Bronchial epithelial cell (primary cell): ENCODE measurements around the gene FADD. TPM values are rescaled to one million over a fixed set of nuclear protein-coding genes. Genes with fewer than 3 reads are reported as not detected.

Experiments used
- DNase-seq: peaks from one replicate; pipeline ENCODE4 v3.0.0-alpha.2; 2010; ENCODE audit warnings: low read depth
- FAIRE-seq: peaks from 2 replicates; lab custom pipeline; 2011; peaks lifted over from hg19 to GRCh38; lab: Jason Lieb, UNC
- H3K27me3 ChIP-seq: 2 replicates; pipeline ENCODE4 v1.5.1; 2011; ENCODE audit warnings: low read length; ENCODE audit not compliant: control insufficient read depth, insufficient read depth
- H3K36me3 ChIP-seq: 2 replicates; pipeline ENCODE4 v1.5.1; 2011; ENCODE audit warnings: low read length; ENCODE audit not compliant: control insufficient read depth, insufficient read depth
- H3K4me3 ChIP-seq: 2 replicates; pipeline ENCODE4 v1.5.1; 2011; ENCODE audit warnings: mild to moderate bottlenecking, low read depth, low read length, control low read depth
- total RNA-seq: library from RNA; depleted of rRNA; stranded (reverse); fragments of >200 nt; gene quantifications from 2 replicates; pipeline ENCODE4 v1.2.1, GENCODE V29; 2014
- TF ChIP-seq, protein P1 (sequence below): IDR thresholded peaks from 2 replicates; pipeline ENCODE4 v1.5.1; 2011; ENCODE audit warnings: mild to moderate bottlenecking, moderate library complexity, low read length, control low read depth, inconsistent platforms; ENCODE audit not compliant: insufficient read depth, severe bottlenecking

Gene FADD, protein sequence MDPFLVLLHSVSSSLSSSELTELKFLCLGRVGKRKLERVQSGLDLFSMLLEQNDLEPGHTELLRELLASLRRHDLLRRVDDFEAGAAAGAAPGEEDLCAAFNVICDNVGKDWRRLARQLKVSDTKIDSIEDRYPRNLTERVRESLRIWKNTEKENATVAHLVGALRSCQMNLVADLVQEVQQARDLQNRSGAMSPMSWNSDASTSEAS
- 32.4 and 52.1 TPM in 2 replicates for total RNA-seq

DNA sequence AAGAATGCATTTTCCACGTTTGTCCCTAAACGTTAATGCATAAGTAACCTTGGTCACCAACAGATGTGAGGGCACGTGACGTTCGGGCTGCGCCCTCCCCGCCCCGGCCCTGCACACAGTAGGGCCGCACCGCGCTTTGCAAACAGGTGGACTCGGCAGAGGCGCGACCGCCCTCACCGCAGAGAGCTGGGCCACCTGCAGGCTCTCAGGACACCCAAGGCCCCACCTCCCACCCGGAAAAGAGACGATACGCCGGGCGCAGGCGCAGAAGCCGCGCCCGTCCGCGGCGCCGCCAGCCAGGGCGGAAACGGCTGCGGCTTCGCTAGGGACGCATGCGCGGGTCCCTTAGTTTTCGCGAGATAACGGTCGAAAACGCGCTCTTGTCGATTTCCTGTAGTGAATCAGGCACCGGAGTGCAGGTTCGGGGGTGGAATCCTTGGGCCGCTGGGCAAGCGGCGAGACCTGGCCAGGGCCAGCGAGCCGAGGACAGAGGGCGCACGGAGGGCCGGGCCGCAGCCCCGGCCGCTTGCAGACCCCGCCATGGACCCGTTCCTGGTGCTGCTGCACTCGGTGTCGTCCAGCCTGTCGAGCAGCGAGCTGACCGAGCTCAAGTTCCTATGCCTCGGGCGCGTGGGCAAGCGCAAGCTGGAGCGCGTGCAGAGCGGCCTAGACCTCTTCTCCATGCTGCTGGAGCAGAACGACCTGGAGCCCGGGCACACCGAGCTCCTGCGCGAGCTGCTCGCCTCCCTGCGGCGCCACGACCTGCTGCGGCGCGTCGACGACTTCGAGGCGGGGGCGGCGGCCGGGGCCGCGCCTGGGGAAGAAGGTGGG is at the start of gene FADD:
Gene FADD (plus strand): TSS at position 377 of the 831 bp plus-strand sequence. CDS start 164 bp downstream, at position 541.
- no peak for FAIRE-seq
- H3K4me3 ChIP-seq, result peak within 1 kb of the TSS; percentile 90
- DNase-seq, result peak; percentile 89

DNA sequence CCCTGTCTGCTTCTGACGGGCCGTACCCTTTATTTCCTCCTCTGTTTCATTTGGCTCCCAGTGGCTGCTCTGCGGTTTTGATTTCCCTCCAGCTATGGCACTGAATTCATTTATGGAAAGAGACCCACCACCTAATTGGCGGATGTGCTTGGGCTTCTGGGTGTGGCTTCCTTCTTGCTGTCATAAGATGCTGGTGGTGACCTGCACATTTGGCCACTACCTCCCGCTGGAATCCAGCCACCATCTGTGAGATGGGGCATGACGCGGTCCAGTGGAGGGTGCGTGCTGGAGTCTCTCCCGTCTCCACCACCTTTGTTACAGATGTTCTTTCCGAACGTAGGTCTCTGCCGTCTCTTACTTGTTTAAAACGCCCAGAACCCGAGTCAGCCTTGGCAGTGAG is 47.7 kb upstream of the FADD start:
- no peak overlapping the region for H3K4me3 ChIP-seq
- TF ChIP-seq, protein P1, sequence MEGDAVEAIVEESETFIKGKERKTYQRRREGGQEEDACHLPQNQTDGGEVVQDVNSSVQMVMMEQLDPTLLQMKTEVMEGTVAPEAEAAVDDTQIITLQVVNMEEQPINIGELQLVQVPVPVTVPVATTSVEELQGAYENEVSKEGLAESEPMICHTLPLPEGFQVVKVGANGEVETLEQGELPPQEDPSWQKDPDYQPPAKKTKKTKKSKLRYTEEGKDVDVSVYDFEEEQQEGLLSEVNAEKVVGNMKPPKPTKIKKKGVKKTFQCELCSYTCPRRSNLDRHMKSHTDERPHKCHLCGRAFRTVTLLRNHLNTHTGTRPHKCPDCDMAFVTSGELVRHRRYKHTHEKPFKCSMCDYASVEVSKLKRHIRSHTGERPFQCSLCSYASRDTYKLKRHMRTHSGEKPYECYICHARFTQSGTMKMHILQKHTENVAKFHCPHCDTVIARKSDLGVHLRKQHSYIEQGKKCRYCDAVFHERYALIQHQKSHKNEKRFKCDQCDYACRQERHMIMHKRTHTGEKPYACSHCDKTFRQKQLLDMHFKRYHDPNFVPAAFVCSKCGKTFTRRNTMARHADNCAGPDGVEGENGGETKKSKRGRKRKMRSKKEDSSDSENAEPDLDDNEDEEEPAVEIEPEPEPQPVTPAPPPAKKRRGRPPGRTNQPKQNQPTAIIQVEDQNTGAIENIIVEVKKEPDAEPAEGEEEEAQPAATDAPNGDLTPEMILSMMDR, result no peak
- no peak for FAIRE-seq
- no peak for DNase-seq
- H3K27me3 ChIP-seq, result no peaks in the 10 kb centered on the region
- no peaks in the 10 kb centered on the region for H3K36me3 ChIP-seq

More for the DNA sequence above, at the start of gene FADD:
- peaks cover 16% of the 10 kb centered on the region for H3K36me3 ChIP-seq
- TF ChIP-seq, protein P1, result no peak
- no peaks in the 10 kb centered on the region for H3K27me3 ChIP-seq

DNA sequence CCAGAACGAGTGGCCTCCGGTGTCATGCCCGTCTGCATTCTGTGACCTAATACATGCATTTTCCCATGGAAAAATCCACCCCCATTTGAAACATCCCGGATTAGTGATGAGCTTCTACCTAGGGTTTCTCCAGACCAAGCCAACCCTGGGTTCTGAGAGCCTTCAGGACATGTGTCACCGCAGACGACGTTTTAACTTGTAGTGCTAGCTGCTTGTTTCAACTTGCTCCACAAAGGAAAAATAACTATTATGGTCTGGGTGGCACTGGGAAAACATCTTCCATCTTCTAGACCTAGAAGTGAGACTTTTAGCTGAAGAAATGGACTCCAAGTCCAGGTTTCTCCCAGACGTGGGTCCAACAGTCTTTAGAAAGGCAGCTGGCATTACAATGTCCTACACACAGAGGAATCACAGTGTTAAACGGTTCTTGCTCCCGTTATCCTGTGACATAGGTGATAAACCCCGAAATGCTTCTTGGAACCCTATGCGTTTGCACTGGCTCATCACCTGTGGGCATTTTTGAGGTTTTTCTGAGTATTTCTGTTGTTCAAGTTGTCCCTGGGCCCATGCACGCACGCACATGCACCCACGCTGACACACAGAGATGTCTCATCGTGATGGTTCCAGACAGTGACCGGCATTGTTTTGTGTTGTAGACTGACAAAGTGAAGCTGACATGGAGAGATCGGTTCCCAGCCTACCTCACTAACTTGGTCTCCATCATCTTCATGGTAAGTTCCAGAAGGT is 46.6 kb upstream of the FADD start:
- no peaks in the 10 kb centered on the region for H3K27me3 ChIP-seq
- TF ChIP-seq, protein P1, result no peak
- no peaks in the 10 kb centered on the region for H3K36me3 ChIP-seq
- DNase-seq (peak; percentile 81), FAIRE-seq (peak; percentile 95)
- H3K4me3 ChIP-seq, result no peak overlapping the region

DNA sequence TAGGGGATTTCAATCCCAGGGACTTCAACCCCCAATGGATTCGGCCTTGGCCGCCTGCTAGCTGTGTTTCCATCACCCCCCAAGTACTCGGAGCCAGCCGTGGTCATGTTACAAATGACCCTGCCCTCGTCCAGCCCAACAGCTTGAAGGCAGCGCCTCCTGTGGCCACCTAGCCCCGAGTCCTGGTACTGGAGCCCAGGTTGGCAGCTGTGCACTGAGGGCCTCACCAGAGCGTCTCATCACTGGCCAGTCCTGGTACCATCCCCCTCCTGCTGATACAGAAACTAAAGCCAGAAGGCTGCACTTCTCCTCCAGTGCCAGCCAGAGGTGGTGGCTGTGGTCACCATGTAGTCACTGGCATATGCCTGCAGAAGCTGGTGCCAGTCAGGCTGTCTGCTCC is 44.9 kb upstream of the FADD start:
- Histone ChIP-seq H3K36me3 (no peaks in the 10 kb centered on the region), H3K27me3 (no peaks in the 10 kb centered on the region), H3K4me3 (no peak overlapping the region)
- TF ChIP-seq, protein P1, result peak; percentile 30
- FAIRE-seq (no peak), DNase-seq (no peak)

DNA sequence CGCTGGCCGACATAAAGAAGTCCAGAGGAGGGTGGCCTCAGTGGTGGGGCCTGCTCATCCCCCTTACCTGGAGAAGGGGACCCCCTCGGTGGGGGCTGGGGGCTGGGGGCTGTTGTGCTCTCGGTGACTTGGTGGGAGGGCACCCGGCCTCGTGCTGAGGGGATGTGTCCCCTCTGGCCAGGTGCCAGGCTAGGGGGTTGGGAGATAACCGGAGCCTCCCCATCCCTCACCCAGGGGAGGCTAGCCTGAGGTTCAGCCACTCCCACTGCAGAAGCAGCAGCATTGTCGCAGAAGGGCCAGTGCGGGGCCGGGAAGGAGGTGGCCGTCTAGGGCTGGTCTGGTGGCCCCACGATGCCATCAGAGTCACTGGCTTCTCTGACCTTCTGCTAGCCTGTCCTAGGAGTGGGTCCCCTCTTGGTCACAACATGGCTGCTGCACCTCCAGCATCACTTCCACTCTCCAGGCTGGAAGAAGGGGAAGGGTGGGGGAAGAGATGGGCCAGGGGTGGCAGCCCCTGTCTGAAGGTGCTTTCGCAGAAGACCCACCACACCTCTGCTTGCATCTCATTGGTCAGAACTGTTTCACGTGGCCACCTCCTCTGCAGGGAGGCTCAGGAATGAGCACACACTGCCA is 44.2 kb upstream of the FADD start:
- FAIRE-seq, result no peak
- Histone ChIP-seq H3K4me3 (no peak overlapping the region), H3K36me3 (no peaks in the 10 kb centered on the region), H3K27me3 (no peaks in the 10 kb centered on the region)
- no peak for DNase-seq
- TF ChIP-seq, protein P1, result no peak
